Measurements from ENCODE around the gene MYPN.

MYPN gene

DNA sequence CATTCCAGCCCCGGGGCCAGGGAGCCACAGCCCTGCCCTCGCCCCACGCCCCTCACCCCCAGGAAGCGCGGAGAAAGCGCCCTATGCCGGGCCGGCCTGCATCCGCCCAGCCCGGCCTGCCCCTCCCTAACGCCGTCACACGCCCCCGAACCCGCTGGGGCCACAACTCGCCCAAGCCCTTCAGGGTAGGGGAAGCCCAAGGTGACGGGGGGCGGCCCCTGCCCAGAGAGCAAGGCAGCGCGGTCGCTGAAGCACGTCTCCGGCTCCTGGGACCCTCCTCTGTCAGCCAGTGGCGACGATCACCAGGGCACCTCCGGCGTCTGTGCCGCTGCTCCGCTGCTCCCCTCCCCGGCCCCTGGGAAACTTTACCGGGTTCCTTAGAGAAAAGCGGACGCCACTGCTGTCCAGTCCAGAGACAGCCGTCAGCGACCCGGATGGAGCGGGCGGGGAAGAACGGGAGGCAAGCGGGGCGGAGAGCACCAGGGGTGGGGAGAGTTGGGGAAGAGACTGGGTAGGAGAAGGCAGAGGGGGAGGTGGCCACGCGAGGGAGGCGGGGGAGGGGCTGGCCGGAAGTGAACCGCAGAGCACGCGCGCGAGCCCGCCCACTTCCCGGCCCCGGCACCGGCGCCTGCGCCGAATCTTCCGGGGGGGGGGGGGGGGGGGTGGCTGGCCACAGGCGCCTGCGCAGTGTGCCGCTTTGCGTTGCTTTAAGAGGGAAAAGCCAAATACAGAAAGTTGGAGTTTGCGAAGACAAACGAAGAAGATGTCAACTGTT is 34.3 kb upstream of the MYPN start, which contains the start of gene HERC4 (continued):
- TF ChIP-seq, protein P1, sequence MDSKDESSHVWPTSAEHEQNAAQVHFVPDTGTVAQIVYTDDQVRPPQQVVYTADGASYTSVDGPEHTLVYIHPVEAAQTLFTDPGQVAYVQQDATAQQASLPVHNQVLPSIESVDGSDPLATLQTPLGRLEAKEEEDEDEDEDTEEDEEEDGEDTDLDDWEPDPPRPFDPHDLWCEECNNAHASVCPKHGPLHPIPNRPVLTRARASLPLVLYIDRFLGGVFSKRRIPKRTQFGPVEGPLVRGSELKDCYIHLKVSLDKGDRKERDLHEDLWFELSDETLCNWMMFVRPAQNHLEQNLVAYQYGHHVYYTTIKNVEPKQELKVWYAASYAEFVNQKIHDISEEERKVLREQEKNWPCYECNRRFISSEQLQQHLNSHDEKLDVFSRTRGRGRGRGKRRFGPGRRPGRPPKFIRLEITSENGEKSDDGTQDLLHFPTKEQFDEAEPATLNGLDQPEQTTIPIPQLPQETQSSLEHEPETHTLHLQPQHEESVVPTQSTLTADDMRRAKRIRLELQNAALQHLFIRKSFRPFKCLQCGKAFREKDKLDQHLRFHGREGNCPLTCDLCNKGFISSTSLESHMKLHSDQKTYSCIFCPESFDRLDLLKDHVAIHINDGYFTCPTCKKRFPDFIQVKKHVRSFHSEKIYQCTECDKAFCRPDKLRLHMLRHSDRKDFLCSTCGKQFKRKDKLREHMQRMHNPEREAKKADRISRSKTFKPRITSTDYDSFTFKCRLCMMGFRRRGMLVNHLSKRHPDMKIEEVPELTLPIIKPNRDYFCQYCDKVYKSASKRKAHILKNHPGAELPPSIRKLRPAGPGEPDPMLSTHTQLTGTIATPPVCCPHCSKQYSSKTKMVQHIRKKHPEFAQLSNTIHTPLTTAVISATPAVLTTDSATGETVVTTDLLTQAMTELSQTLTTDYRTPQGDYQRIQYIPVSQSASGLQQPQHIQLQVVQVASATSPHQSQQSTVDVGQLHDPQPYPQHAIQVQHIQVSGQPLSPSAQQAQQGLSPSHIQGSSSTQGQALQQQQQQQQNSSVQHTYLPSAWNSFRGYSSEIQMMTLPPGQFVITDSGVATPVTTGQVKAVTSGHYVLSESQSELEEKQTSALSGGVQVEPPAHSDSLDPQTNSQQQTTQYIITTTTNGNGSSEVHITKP (tag by site-specific recombination; IDR thresholded peaks at IDR 0.05) = peak; percentile 95
- TF ChIP-seq ZNF394 (tag by site-specific recombination; IDR thresholded peaks at IDR 0.05; ENCODE audit: borderline replicate concordance) (peak; percentile 61; the same call in 1 of the 2 replicates), ZNF514 (tag by site-specific recombination; IDR thresholded peaks at IDR 0.05) (no peak), ZBTB1 (tag by site-specific recombination; IDR thresholded peaks at IDR 0.05) (no peak), KLF1 (tag by site-specific recombination; IDR thresholded peaks at IDR 0.05) (peak; percentile 96), ZBTB17 (tag by site-specific recombination; IDR thresholded peaks at IDR 0.05) (peak; percentile 50), ZFP41 (tag by site-specific recombination; IDR thresholded peaks at IDR 0.05; ENCODE audit: borderline replicate concordance) (no peak), KLF9 (tag by site-specific recombination; IDR thresholded peaks at IDR 0.05; ENCODE audit: low read depth) (peak; percentile 89), KLF8 (tag by site-specific recombination; IDR thresholded peaks at IDR 0.05) (peak; percentile 96), MYNN (tag by site-specific recombination; IDR thresholded peaks at IDR 0.05; ENCODE audit: borderline replicate concordance) (no peak), ZNF174 (tag by site-specific recombination; IDR thresholded peaks at IDR 0.05) (no peak), ZNF660 (tag by site-specific recombination; IDR thresholded peaks at IDR 0.05) (peak; percentile 42; the same call in 1 of the 2 replicates), ZBTB20 (tag by site-specific recombination; IDR thresholded peaks at IDR 0.05) (peak; percentile 89), ZFHX2 (tag by site-specific recombination; conservative IDR thresholded peaks at IDR 0.05) (peak; percentile 84), ZEB2 (tag by site-specific recombination; IDR thresholded peaks at IDR 0.05) (peak; percentile 76; the same call in 1 of the 2 replicates), ZNF341 (tag by site-specific recombination; IDR thresholded peaks at IDR 0.05; ENCODE audit: low read depth) (peak; percentile 91), SP3 (tag by site-specific recombination; IDR thresholded peaks at IDR 0.05) (peak; percentile 87), WT1 (tag by site-specific recombination; IDR thresholded peaks at IDR 0.05) (peak; percentile 44; the same call in 1 of the 2 replicates), ZNF747 (tag by site-specific recombination; IDR thresholded peaks at IDR 0.05) (no peak), ZNF138 (tag by site-specific recombination; IDR thresholded peaks at IDR 0.05; ENCODE audit: borderline replicate concordance) (no peak), ZNF585B (tag by site-specific recombination; IDR thresholded peaks at IDR 0.05) (no peak)
- TF ChIP-seq, protein P2, sequence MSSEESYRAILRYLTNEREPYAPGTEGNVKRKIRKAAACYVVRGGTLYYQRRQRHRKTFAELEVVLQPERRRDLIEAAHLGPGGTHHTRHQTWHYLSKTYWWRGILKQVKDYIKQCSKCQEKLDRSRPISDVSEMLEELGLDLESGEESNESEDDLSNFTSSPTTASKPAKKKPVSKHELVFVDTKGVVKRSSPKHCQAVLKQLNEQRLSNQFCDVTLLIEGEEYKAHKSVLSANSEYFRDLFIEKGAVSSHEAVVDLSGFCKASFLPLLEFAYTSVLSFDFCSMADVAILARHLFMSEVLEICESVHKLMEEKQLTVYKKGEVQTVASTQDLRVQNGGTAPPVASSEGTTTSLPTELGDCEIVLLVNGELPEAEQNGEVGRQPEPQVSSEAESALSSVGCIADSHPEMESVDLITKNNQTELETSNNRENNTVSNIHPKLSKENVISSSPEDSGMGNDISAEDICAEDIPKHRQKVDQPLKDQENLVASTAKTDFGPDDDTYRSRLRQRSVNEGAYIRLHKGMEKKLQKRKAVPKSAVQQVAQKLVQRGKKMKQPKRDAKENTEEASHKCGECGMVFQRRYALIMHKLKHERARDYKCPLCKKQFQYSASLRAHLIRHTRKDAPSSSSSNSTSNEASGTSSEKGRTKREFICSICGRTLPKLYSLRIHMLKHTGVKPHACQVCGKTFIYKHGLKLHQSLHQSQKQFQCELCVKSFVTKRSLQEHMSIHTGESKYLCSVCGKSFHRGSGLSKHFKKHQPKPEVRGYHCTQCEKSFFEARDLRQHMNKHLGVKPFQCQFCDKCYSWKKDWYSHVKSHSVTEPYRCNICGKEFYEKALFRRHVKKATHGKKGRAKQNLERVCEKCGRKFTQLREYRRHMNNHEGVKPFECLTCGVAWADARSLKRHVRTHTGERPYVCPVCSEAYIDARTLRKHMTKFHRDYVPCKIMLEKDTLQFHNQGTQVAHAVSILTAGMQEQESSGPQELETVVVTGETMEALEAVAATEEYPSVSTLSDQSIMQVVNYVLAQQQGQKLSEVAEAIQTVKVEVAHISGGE (tag by site-specific recombination; conservative IDR thresholded peaks at IDR 0.05; ENCODE audit: low read depth) = peak; percentile 88
- TF ChIP-seq, protein P3, sequence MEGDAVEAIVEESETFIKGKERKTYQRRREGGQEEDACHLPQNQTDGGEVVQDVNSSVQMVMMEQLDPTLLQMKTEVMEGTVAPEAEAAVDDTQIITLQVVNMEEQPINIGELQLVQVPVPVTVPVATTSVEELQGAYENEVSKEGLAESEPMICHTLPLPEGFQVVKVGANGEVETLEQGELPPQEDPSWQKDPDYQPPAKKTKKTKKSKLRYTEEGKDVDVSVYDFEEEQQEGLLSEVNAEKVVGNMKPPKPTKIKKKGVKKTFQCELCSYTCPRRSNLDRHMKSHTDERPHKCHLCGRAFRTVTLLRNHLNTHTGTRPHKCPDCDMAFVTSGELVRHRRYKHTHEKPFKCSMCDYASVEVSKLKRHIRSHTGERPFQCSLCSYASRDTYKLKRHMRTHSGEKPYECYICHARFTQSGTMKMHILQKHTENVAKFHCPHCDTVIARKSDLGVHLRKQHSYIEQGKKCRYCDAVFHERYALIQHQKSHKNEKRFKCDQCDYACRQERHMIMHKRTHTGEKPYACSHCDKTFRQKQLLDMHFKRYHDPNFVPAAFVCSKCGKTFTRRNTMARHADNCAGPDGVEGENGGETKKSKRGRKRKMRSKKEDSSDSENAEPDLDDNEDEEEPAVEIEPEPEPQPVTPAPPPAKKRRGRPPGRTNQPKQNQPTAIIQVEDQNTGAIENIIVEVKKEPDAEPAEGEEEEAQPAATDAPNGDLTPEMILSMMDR (tag by site-specific recombination; IDR thresholded peaks at IDR 0.05) = peak; percentile 27; the same call in 1 of the 2 replicates
- TF ChIP-seq, protein P4, sequence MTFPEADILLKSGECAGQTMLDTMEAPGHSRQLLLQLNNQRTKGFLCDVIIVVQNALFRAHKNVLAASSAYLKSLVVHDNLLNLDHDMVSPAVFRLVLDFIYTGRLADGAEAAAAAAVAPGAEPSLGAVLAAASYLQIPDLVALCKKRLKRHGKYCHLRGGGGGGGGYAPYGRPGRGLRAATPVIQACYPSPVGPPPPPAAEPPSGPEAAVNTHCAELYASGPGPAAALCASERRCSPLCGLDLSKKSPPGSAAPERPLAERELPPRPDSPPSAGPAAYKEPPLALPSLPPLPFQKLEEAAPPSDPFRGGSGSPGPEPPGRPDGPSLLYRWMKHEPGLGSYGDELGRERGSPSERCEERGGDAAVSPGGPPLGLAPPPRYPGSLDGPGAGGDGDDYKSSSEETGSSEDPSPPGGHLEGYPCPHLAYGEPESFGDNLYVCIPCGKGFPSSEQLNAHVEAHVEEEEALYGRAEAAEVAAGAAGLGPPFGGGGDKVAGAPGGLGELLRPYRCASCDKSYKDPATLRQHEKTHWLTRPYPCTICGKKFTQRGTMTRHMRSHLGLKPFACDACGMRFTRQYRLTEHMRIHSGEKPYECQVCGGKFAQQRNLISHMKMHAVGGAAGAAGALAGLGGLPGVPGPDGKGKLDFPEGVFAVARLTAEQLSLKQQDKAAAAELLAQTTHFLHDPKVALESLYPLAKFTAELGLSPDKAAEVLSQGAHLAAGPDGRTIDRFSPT (tag by site-specific recombination; IDR thresholded peaks at IDR 0.05) = peak; percentile 19; the same call in 1 of the 2 replicates
- TF ChIP-seq, protein P5, sequence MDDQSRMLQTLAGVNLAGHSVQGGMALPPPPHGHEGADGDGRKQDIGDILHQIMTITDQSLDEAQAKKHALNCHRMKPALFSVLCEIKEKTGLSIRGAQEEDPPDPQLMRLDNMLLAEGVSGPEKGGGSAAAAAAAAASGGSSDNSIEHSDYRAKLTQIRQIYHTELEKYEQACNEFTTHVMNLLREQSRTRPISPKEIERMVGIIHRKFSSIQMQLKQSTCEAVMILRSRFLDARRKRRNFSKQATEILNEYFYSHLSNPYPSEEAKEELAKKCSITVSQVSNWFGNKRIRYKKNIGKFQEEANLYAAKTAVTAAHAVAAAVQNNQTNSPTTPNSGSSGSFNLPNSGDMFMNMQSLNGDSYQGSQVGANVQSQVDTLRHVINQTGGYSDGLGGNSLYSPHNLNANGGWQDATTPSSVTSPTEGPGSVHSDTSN (CRISPR knock-in tag; IDR thresholded peaks at IDR 0.05) = no peak
- TF ChIP-seq, protein P6, sequence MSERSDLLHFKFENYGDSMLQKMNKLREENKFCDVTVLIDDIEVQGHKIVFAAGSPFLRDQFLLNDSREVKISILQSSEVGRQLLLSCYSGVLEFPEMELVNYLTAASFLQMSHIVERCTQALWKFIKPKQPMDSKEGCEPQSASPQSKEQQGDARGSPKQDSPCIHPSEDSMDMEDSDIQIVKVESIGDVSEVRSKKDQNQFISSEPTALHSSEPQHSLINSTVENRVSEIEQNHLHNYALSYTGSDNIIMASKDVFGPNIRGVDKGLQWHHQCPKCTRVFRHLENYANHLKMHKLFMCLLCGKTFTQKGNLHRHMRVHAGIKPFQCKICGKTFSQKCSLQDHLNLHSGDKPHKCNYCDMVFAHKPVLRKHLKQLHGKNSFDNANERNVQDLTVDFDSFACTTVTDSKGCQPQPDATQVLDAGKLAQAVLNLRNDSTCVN (tag by site-specific recombination; optimal IDR thresholded peaks at IDR 0.05) = peak; percentile 67
